ENCODE data around the gene NOXO1. TPM values are rescaled to one million over a fixed set of nuclear protein-coding genes. Genes with fewer than 3 reads are reported as not detected.
"Not testable (repeated sequence)": the region's sequence is repeated elsewhere in the genome, so short reads cannot be mapped to it uniquely, and the experiment has no call there.

NOXO1 gene
- total RNA-seq, 1 experiment from 2014 or later, result 1.7 TPM

- peak overlapping the region; percentile 72 to 97 (median 94) for H3K27ac Mint-ChIP-seq
- no peak for TF ChIP-seq CTCF (conservative IDR thresholded peaks at IDR 0.05)
- peak overlapping the region; percentile 100 for H3K4me2 ChIP-seq (ENCODE audit: insufficient read depth, insufficient read length, low read length)
- no peak overlapping the region for H2AFZ ChIP-seq (ENCODE audit: low read length)
- H3T11ph ChIP-seq (ENCODE audit: low read length), result no peak overlapping the region
- H3K9ac ChIP-seq (ENCODE audit: extremely low read depth, insufficient read length, low read length), result peak overlapping the region; percentile 100
- no peak overlapping the region for H2BK20ac ChIP-seq (ENCODE audit: low read depth, low read length, poor library complexity, severe bottlenecking)
- H4K20me1 ChIP-seq (ENCODE audit: control insufficient read depth, insufficient read depth, insufficient read length), result no peaks in the 10 kb centered on the region
- H3K36me3 Mint-ChIP-seq (ENCODE audit: insufficient read depth in 1 of 3, low read depth in 3 of 3), result peaks cover 27 to 39% (median 33%) of the 10 kb centered on the region in 3 experiments
- H3K9me3 ChIP-seq (ENCODE audit: control insufficient read depth, low read depth, low read length), result no peaks in the 10 kb centered on the region
- peak overlapping the region; percentile 42 for H3K23ac ChIP-seq (ENCODE audit: insufficient read length, low read depth, low read length)
- no peak overlapping the region for H2BK15ac ChIP-seq (ENCODE audit: low read depth, low read length)
- H3K27me3 ChIP-seq (ENCODE audit: insufficient read depth, low read length), result no peaks in the 10 kb centered on the region
- H3K56ac ChIP-seq (ENCODE audit: insufficient read length, low read depth, low read length), result peak overlapping the region; percentile 84
- H3K14ac ChIP-seq (ENCODE audit: insufficient read depth, low read length), result peak overlapping the region; percentile 95
- H3K23me2 ChIP-seq (ENCODE audit: insufficient read length, low read depth, low read length, poor library complexity, severe bottlenecking), result peaks cover 22% of the 10 kb centered on the region
- no peak for DNase-seq
- WGBS (ENCODE audit: extremely low coverage, insufficient read length, low lambda C conversion rate), result no CpG with 5 or more reads among the region's 44 CpGs
- H4K91ac ChIP-seq (ENCODE audit: insufficient read length, low read depth, low read length), result no peak overlapping the region
- H3K4me1 Mint-ChIP-seq, result peaks cover 29 to 47% of the 10 kb centered on the region in 2 experiments
- H3K27me3 Mint-ChIP-seq (ENCODE audit: low read depth), result peaks cover 8% of the 10 kb centered on the region
- peak overlapping the region; percentile 17 for H4K8ac ChIP-seq (replicated peaks; ENCODE audit: insufficient read length, low read depth, low read length)
- H3K4me1 ChIP-seq (ENCODE audit: insufficient read depth, low read length), result no peaks in the 10 kb centered on the region
- no peak overlapping the region for H4K5ac ChIP-seq (ENCODE audit: insufficient read length, low read depth, low read length)
- peak overlapping the region; percentile 41 for H3K18ac ChIP-seq (ENCODE audit: insufficient read length, low read depth, low read length)
- peak overlapping the region; percentile 59 for H3K27ac ChIP-seq (ENCODE audit: insufficient read length, low read depth, low read length)
- peaks cover 18% of the 10 kb centered on the region for H3K79me2 ChIP-seq (ENCODE audit: insufficient read depth, low read length)
- H2BK120ac ChIP-seq (ENCODE audit: low read depth, low read length, poor library complexity, severe bottlenecking), result no peak overlapping the region
- H3K79me1 ChIP-seq (ENCODE audit: insufficient read depth, low read depth, low read length, poor library complexity, severe bottlenecking), result no peaks in the 10 kb centered on the region
- H2BK12ac ChIP-seq (ENCODE audit: insufficient read length, low read depth, low read length), result no peak overlapping the region
- peaks cover 0 to 3% of the 10 kb centered on the region in 2 experiments; a peak in 2 of 5 replicates for H3K9me3 Mint-ChIP-seq
- H2BK5ac ChIP-seq (ENCODE audit: insufficient read length, low read length), result no peak overlapping the region
- H3K4me3 Mint-ChIP-seq, result peak overlapping the region; percentile 95 to 97
- no peak overlapping the region for H3K4ac ChIP-seq (ENCODE audit: low read depth, low read length)
- H2AK5ac ChIP-seq (ENCODE audit: insufficient read length, low read length), result no peak overlapping the region
These were observed 17.3 kb downstream of the NOXO1 start for GRCh38 chr16:1963806-1964505.

DNA sequence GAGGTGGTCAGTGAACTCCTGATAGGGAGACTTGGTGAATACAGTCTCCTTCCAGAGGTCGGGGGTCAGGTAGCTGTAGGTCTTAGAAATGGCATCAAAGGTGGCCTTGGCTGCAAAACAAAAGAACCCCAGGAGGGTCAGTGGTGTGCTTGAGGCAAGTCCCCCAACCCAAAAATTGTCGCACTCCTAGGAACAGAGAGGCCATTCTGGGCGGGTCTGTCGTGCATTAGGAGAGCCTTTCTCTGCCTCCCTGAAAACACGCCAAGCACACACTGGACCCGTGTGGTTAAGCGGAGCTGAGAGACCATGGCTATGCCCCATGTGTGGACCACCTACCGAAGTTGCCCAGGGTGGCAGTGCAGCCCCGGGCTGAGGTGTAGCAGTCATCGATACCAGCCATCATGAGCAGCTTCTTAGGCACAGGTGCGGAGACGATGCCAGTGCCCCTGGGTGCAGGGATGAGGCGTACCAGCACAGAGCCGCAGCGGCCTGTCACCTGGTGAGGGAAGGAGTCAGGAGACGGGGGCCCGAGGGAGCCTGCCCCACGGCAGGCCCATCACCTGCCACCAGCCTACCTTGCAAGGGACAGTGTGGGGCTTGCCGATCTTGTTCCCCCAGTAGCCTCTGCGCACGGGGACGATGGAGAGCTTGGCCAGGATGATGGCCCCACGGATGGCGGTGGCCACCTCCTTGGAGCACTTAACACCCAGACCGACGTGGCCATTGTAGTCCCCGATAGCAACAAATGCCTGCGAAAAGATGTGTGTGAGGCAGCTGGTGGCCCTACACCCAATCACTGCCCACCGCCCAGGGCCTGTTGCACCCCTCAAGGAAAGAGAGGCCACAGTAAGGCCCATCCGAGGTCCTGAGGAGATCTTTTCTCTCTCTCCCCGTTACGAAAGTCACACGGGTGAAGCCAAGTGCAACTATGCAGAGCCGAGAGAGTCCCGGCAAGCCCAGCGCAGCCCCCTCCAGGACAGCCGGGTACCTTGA is 18.8 kb downstream of the NOXO1 start:
- H2BK5ac ChIP-seq (ENCODE audit: insufficient read length, low read length); DNase-seq; H2BK120ac ChIP-seq (ENCODE audit: low read depth, low read length, poor library complexity, severe bottlenecking); H4K5ac ChIP-seq (ENCODE audit: insufficient read length, low read depth, low read length); H3K9me3 Mint-ChIP-seq; H3K79me1 ChIP-seq (ENCODE audit: insufficient read depth, low read depth, low read length, poor library complexity, severe bottlenecking); H3K27ac ChIP-seq (ENCODE audit: insufficient read length, low read depth, low read length); H3K4me1 ChIP-seq (ENCODE audit: insufficient read depth, low read length); H3K9me3 ChIP-seq (ENCODE audit: control insufficient read depth, low read depth, low read length); H3K23ac ChIP-seq (ENCODE audit: insufficient read length, low read depth, low read length); H2BK15ac ChIP-seq (ENCODE audit: low read depth, low read length); H4K91ac ChIP-seq (ENCODE audit: insufficient read length, low read depth, low read length); H4K8ac ChIP-seq (replicated peaks; ENCODE audit: insufficient read length, low read depth, low read length); H2BK12ac ChIP-seq (ENCODE audit: insufficient read length, low read depth, low read length); H4K20me1 ChIP-seq (ENCODE audit: control insufficient read depth, insufficient read depth, insufficient read length); H3T11ph ChIP-seq (ENCODE audit: low read length); H2AFZ ChIP-seq (ENCODE audit: low read length); H3K18ac ChIP-seq (ENCODE audit: insufficient read length, low read depth, low read length); H3K27me3 ChIP-seq (ENCODE audit: insufficient read depth, low read length); H3K14ac ChIP-seq (ENCODE audit: insufficient read depth, low read length); H2BK20ac ChIP-seq (ENCODE audit: low read depth, low read length, poor library complexity, severe bottlenecking); H3K56ac ChIP-seq (ENCODE audit: insufficient read length, low read depth, low read length); H2AK5ac ChIP-seq (ENCODE audit: insufficient read length, low read length); H3K4ac ChIP-seq (ENCODE audit: low read depth, low read length): not testable (repeated sequence)
- Mint-ChIP-seq H3K27me3 (ENCODE audit: low read depth) (peaks cover 11% of the 10 kb centered on the region), H3K4me1 (peaks cover 29 to 47% of the 10 kb centered on the region in 2 experiments), H3K36me3 (ENCODE audit: insufficient read depth in 1 of 3, low read depth in 3 of 3) (peaks cover 27 to 39% (median 33%) of the 10 kb centered on the region in 3 experiments), H3K4me3 (peak overlapping the region; percentile 95 to 97), H3K27ac (peak overlapping the region; percentile 72 to 97 (median 94); a peak in 6 of 7 replicates)
- Histone ChIP-seq H3K23me2 (ENCODE audit: insufficient read length, low read depth, low read length, poor library complexity, severe bottlenecking) (peaks cover 23% of the 10 kb centered on the region), H3K4me2 (ENCODE audit: insufficient read depth, insufficient read length, low read length) (peak overlapping the region; percentile 100), H3K79me2 (ENCODE audit: insufficient read depth, low read length) (peaks cover 18% of the 10 kb centered on the region), H3K9ac (ENCODE audit: extremely low read depth, insufficient read length, low read length) (peak overlapping the region; percentile 100)
- no CpG with 5 or more reads among the region's 37 CpGs for WGBS (ENCODE audit: extremely low coverage, insufficient read length, low lambda C conversion rate)

All from H9 (cell line).